Thyroid gland (tissue), 4 donors: ENCODE results near the gene RASA3. TPM values are rescaled to one million over a fixed set of nuclear protein-coding genes. Genes with fewer than 3 reads are reported as not detected.
A peak's percentile ranks its signal among the peaks of the same experiment; 100 is the strongest.

Source experiments
- DNase-seq, 2 donors: peaks; one replicate each; pipeline ENCODE4 v3.0.0-alpha.2; 2019
- H3K27ac ChIP-seq, 3 donors: fragments of 200-600 bp; sonication (generic); 1 replicate in 2 of 3; 2 replicates in 1 of 3; pipeline ENCODE4 v1.5.1; 2016 to 2019; ENCODE audit warnings: mild to moderate bottlenecking in 1 of 3, moderate library complexity in 1 of 3
- H3K27me3 ChIP-seq: fragments of 200-600 bp; sonication (generic); one replicate; pipeline ENCODE4 v1.5.1; 2019
- H3K36me3 ChIP-seq, 2 donors: fragments of 200-600 bp; sonication (generic); one replicate each; pipeline ENCODE4 v1.5.1; 2016 to 2019
- H3K4me1 ChIP-seq, 2 donors: fragments of 200-600 bp; sonication (generic); one replicate each; pipeline ENCODE4 v1.5.1; 2017 to 2019
- H3K4me3 ChIP-seq, 3 donors: fragments of 200-600 bp; sonication (generic); replicated peaks in 1 of 3; 1 replicate in 2 of 3; 2 replicates in 1 of 3; pipeline ENCODE4 v1.5.1; 2016; ENCODE audit warnings: mild to moderate bottlenecking in 1 of 3
- H3K9me3 ChIP-seq: fragments of 200-600 bp; sonication (generic); one replicate; pipeline ENCODE4 v1.5.1; 2017
- POLR2A ChIP-seq, 2 donors: fragments of 450-650 bp; IDR thresholded peaks; one replicate each; pipeline ENCODE4 v1.6.1; 2017; ENCODE audit warnings: antibody characterized with exemption in 2 of 2, mild to moderate bottlenecking in 2 of 2, moderate library complexity in 1 of 2
- WGBS, 2 donors: methylation state at CpG; one replicate each; pipeline ENCODE4 v1.1.5; 2017; 5-methylcytosine and 5-hydroxymethylcytosine counted together
- intact Hi-C: fragments of 100-400 bp; cut with DNase I; formaldehyde crosslinking; loops from one replicate; pipeline ENCODE4 v1.15.1; 2023
- total RNA-seq, 4 donors: library from RNA; depleted of rRNA; stranded (reverse); fragments of >200 nt; gene quantifications; one replicate each; pipeline ENCODE4 v1.2.3, GENCODE V29; 2016
- TF ChIP-seq, protein P1 (sequence below), 6 experiments: fragments of 200-600 bp in 3 of 6; fragments of 450-650 bp in 3 of 6; sonication (generic) in 3 of 6; IDR thresholded peaks; one replicate each; pipeline ENCODE4 v1.5.1; 2016 to 2019; ENCODE audit warnings: antibody characterized with exemption in 6 of 6, mild to moderate bottlenecking in 2 of 6, inconsistent platforms in 1 of 6, moderate library complexity in 1 of 6

RASA3 gene
- total RNA-seq, 4 donors from 2014 or later, result 22.3 to 32.3 (median 25.5) TPM

DNA sequence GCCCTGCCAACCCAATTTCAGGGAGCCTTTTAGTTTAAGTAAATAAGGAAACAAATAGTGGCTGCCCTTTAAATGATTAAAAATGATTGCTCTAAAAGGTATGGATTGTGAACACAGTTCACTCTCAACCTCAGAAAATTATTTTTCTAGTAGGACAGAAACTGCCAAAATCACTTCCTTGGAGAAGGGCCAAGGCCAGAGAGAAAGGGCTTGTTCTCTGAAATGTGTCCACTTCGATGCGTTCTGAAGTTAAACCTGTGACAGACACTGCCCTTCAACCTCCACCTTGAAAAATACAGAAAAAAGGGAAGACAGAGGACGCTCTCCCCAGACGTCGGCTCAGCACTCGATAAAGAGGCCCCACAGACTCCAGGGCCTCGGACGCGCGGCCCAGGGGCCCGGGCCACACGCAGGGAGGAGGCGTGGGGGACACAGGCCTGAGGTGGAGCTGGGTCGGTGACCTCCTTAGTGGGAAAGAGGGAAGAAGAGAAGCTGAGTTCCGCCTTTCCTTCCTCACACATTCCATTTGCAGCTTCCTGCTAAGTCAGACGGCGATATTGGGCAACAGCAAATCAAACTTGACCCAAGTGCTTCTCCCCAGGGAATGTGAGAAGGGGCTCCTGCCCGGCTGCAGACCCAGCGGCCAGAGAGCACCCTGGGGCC lies 63.6 kb downstream of the RASA3 start:
- no peak overlapping the region for H3K4me3 ChIP-seq
- H3K27ac ChIP-seq, result peak overlapping the region; percentile 97 to 99 (median 98)
- 18 to 20% methylated on average over 18 to 19 of the region's 19 CpGs for WGBS, 2 donors
- TF ChIP-seq, protein P1, sequence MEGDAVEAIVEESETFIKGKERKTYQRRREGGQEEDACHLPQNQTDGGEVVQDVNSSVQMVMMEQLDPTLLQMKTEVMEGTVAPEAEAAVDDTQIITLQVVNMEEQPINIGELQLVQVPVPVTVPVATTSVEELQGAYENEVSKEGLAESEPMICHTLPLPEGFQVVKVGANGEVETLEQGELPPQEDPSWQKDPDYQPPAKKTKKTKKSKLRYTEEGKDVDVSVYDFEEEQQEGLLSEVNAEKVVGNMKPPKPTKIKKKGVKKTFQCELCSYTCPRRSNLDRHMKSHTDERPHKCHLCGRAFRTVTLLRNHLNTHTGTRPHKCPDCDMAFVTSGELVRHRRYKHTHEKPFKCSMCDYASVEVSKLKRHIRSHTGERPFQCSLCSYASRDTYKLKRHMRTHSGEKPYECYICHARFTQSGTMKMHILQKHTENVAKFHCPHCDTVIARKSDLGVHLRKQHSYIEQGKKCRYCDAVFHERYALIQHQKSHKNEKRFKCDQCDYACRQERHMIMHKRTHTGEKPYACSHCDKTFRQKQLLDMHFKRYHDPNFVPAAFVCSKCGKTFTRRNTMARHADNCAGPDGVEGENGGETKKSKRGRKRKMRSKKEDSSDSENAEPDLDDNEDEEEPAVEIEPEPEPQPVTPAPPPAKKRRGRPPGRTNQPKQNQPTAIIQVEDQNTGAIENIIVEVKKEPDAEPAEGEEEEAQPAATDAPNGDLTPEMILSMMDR (IDR thresholded peaks at IDR 0.05), result no peak
- TF ChIP-seq POLR2A (IDR thresholded peaks at IDR 0.05), result peak in 1 of 2 donors; percentile 67
- H3K4me1 ChIP-seq, result peaks cover 36 to 67% of the 10 kb centered on the region in 2 donors
- intact Hi-C loops, result no loop called here
- H3K36me3 ChIP-seq, result no peaks in the 10 kb centered on the region
- H3K9me3 ChIP-seq, result no peaks in the 10 kb centered on the region
- no peaks in the 10 kb centered on the region for H3K27me3 ChIP-seq
- DNase-seq, result peak; percentile 83 to 84

DNA sequence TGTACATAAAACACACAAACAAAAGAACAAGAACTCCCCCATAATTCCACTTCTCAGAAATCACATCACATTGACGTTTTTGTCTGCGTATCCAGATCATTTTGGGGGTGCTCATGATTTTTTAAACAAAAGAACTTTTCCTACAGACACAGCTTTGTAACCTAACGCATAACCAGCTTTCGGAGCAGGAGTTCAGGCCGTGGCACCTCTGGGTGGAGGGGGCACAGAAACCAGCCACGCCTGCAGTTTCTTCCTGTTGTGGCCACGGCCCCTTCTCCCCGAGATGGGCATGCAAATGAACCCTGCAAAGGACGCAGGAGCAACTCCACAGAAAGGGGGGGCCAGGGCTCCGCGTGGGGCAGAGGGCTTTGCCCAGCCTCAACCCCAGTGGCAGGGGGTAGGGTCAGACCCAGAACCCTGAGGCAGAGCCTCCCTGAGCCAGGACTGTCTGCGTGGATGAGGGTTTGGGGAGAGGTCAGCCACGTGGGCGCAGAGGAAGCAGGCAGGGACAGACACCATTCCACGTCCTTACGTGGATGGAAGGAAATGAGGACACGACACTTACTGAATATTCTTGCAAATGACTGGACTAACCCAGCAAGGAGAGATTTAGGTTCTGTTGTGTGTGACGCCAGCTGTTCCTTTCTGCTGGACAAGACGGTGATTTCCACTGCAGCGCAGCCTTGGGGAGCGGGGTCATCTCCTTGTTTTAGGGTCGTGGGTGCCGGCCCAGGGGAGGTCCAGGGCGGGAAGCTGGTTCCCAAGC lies 64.4 kb downstream of the RASA3 start:
- no peak for DNase-seq
- intact Hi-C loops, result no loop called here
- H3K9me3 ChIP-seq, result no peaks in the 10 kb centered on the region
- no peaks in the 10 kb centered on the region for H3K27me3 ChIP-seq
- peak overlapping the region; percentile 97 to 99 (median 98) for H3K27ac ChIP-seq
- H3K4me3 ChIP-seq, result no peak overlapping the region
- WGBS, 2 donors, result 79 to 84% methylated on average over 24 of the region's 24 CpGs
- TF ChIP-seq, protein P1 (IDR thresholded peaks at IDR 0.05), result peak in 1 of 6 experiments; percentile 3
- TF ChIP-seq POLR2A (IDR thresholded peaks at IDR 0.05), result no peak
- H3K4me1 ChIP-seq, result peaks cover 36 to 72% of the 10 kb centered on the region in 2 donors
- H3K36me3 ChIP-seq, result no peaks in the 10 kb centered on the region

DNA sequence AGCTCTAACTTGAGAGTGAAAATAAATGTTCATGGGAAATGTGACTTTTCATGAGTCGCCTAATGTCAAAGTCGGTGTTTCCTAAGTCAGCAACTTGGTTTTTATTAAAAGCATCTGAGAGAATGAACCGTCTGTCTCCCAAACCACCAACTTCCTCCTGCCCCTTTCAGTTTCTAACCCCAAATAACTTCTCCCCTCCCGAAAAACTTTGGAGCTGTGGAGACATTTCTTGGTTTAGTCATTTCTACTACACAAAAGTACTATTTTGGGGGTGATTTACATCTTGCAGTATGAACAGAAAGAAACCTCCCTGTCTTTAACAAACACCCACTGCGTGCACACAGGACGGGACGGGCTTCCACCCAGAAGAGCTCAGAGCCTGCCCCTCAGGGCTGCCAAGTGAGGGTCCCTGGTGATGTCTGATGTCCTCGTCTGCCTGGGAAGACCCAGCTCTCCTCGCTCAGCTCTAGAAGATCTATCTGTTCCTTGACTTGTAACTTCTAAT lies 65.0 kb downstream of the RASA3 start:
- H3K27ac ChIP-seq, result peak overlapping the region; percentile 97 to 99 (median 98)
- no peak for TF ChIP-seq POLR2A (IDR thresholded peaks at IDR 0.05)
- TF ChIP-seq, protein P1 (IDR thresholded peaks at IDR 0.05), result no peak
- H3K36me3 ChIP-seq, result no peaks in the 10 kb centered on the region
- no peak overlapping the region for H3K4me3 ChIP-seq
- peaks cover 36 to 72% of the 10 kb centered on the region in 2 donors for H3K4me1 ChIP-seq
- no peak for DNase-seq
- WGBS, 2 donors, result 79 to 83% methylated on average over 7 to 9 of the region's 9 CpGs
- intact Hi-C loops, result no loop called here
- no peaks in the 10 kb centered on the region for H3K27me3 ChIP-seq
- H3K9me3 ChIP-seq, result no peaks in the 10 kb centered on the region

DNA sequence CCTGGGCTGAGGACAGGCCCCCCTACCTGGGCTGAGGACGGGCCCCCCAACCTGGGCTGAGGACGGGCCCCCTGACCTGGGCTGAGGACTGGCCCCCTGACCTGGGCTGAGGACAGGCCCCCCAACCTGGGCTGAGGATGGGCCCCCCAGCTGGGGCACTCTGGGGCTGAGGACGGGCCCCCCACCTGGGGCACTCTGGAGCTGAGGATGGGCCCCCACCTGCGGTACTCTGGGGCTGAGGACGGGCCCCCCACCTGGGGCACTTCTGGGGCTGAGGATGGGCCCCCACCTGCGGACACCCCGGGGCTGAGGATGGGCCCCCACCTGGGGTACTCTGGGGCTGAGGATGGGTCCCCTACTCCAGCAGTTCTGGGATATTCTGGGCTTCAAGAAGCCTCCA lies 65.5 kb downstream of the RASA3 start:
- H3K4me1 ChIP-seq, result peaks cover 36 to 69% of the 10 kb centered on the region in 2 donors
- H3K36me3 ChIP-seq, result no peaks in the 10 kb centered on the region
- 93% methylated on average over 3 of the region's 7 CpGs; no CpG with 5 or more reads in 1 of the 2 donors for WGBS, 2 donors
- H3K27me3 ChIP-seq, result no peaks in the 10 kb centered on the region
- no peaks in the 10 kb centered on the region for H3K9me3 ChIP-seq
- no peak for TF ChIP-seq POLR2A (IDR thresholded peaks at IDR 0.05)
- TF ChIP-seq, protein P1 (IDR thresholded peaks at IDR 0.05), result no peak
- no peak overlapping the region for H3K4me3 ChIP-seq
- H3K27ac ChIP-seq, result peak overlapping the region; percentile 97 to 99 (median 98)
- intact Hi-C loops, result no loop called here
- DNase-seq, result no peak
